Liver (tissue), 3 donors: ENCODE data around the gene TEX2.

Experiments used
- CTCF ChIP-seq: fragments of 150-350 bp; IDR thresholded peaks from 2 replicates; pipeline ENCODE4 v1.5.1; 2017; ENCODE audit warnings: improper control_type of control experiment, low read depth, low read length; ENCODE audit not compliant: missing input control
- GABPA ChIP-seq, 2 donors: IDR thresholded peaks in 1 of 2; conservative IDR thresholded peaks in 1 of 2; 2 replicates each; pipeline ENCODE4 v1.6.1; 2016; ENCODE audit warnings: antibody characterized with exemption in 2 of 2, mild to moderate bottlenecking in 1 of 2, moderate library complexity in 1 of 2
- HNF4A ChIP-seq, 2 donors: conservative IDR thresholded peaks; 2 replicates each; pipeline ENCODE4 v1.6.1; 2016; ENCODE audit warnings: antibody characterized with exemption in 2 of 2, mild to moderate bottlenecking in 2 of 2
- JUND ChIP-seq, 2 donors: IDR thresholded peaks; 2 replicates each; pipeline ENCODE4 v1.6.1; 2016; ENCODE audit warnings: antibody characterized with exemption in 2 of 2
- NR2F2 ChIP-seq: IDR thresholded peaks from 2 replicates; pipeline ENCODE4 v1.6.1; 2016; ENCODE audit warnings: antibody characterized with exemption
- RAD21 ChIP-seq, 2 donors: IDR thresholded peaks; 2 replicates each; pipeline ENCODE4 v1.6.1; 2016; ENCODE audit warnings: antibody characterized with exemption in 2 of 2, mild to moderate bottlenecking in 2 of 2
- RXRA ChIP-seq, 2 donors: IDR thresholded peaks; 2 replicates each; pipeline ENCODE4 v1.6.1; 2017 to 2018; ENCODE audit warnings: antibody characterized with exemption in 2 of 2, mild to moderate bottlenecking in 1 of 2
- TAF1 ChIP-seq: conservative IDR thresholded peaks from 2 replicates; pipeline ENCODE4 v1.6.1; 2016; ENCODE audit warnings: antibody characterized with exemption, mild to moderate bottlenecking
- YY1 ChIP-seq: IDR thresholded peaks from 2 replicates; pipeline ENCODE4 v1.6.1; 2016; ENCODE audit warnings: antibody characterized with exemption, mild to moderate bottlenecking
- ZBTB33 ChIP-seq: IDR thresholded peaks from 2 replicates; pipeline ENCODE4 v1.6.1; 2016; ENCODE audit warnings: antibody characterized with exemption
- TF ChIP-seq, protein P1 (sequence below): IDR thresholded peaks from 2 replicates; pipeline ENCODE4 v1.6.1; 2016; ENCODE audit warnings: antibody characterized with exemption, mild to moderate bottlenecking
- TF ChIP-seq, protein P2 (sequence below): IDR thresholded peaks from 2 replicates; pipeline ENCODE4 v1.6.1; 2016; ENCODE audit warnings: antibody characterized with exemption
- TF ChIP-seq, protein P3 (sequence below): IDR thresholded peaks from 2 replicates; pipeline ENCODE4 v1.6.1; 2016; ENCODE audit warnings: antibody characterized with exemption
- donor health status: healthy.
- donor health status: healthy.

GRCh38 chr17:64185101-64185500 is 78.0 kb downstream of the TEX2 start:
- TF ChIP-seq YY1 = no peak
- no peak for TF ChIP-seq CTCF
- TF ChIP-seq TAF1 = no peak
- no peak for TF ChIP-seq NR2F2
- no peak for TF ChIP-seq GABPA (IDR thresholded peaks at IDR 0.05 in 1 of 2, conservative IDR thresholded peaks at IDR 0.05 in 1 of 2)
- TF ChIP-seq, protein P1, sequence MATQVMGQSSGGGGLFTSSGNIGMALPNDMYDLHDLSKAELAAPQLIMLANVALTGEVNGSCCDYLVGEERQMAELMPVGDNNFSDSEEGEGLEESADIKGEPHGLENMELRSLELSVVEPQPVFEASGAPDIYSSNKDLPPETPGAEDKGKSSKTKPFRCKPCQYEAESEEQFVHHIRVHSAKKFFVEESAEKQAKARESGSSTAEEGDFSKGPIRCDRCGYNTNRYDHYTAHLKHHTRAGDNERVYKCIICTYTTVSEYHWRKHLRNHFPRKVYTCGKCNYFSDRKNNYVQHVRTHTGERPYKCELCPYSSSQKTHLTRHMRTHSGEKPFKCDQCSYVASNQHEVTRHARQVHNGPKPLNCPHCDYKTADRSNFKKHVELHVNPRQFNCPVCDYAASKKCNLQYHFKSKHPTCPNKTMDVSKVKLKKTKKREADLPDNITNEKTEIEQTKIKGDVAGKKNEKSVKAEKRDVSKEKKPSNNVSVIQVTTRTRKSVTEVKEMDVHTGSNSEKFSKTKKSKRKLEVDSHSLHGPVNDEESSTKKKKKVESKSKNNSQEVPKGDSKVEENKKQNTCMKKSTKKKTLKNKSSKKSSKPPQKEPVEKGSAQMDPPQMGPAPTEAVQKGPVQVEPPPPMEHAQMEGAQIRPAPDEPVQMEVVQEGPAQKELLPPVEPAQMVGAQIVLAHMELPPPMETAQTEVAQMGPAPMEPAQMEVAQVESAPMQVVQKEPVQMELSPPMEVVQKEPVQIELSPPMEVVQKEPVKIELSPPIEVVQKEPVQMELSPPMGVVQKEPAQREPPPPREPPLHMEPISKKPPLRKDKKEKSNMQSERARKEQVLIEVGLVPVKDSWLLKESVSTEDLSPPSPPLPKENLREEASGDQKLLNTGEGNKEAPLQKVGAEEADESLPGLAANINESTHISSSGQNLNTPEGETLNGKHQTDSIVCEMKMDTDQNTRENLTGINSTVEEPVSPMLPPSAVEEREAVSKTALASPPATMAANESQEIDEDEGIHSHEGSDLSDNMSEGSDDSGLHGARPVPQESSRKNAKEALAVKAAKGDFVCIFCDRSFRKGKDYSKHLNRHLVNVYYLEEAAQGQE = no peak
- TF ChIP-seq JUND (IDR thresholded peaks at IDR 0.05) = no peak
- TF ChIP-seq, protein P2, sequence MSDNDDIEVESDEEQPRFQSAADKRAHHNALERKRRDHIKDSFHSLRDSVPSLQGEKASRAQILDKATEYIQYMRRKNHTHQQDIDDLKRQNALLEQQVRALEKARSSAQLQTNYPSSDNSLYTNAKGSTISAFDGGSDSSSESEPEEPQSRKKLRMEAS = no peak
- no peak for TF ChIP-seq RXRA (IDR thresholded peaks at IDR 0.05)
- no peak for TF ChIP-seq RAD21 (IDR thresholded peaks at IDR 0.05)
- TF ChIP-seq, protein P3, sequence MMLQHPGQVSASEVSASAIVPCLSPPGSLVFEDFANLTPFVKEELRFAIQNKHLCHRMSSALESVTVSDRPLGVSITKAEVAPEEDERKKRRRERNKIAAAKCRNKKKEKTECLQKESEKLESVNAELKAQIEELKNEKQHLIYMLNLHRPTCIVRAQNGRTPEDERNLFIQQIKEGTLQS = no peak
- TF ChIP-seq ZBTB33 = no peak
- TF ChIP-seq HNF4A (conservative IDR thresholded peaks at IDR 0.05) = no peak
